IMR-90 (cell line): Measurements from ENCODE around the gene MKX. TPM values are rescaled to one million over a fixed set of nuclear protein-coding genes. Genes with fewer than 3 reads are reported as not detected.

Source experiments
- ATAC-seq: fragments of 200-7000 bp; cut with Tn5 transposase; 2 replicates; pipeline ENCODE4 v1.9.1; 2020; ENCODE audit warnings: low read depth, mild to moderate bottlenecking, moderate library complexity
- BruUV-seq: library from RNA; stranded (reverse); fragments of 400-500 nt; replicated peaks from 2 replicates; lab custom pipeline; 2021; lab: Mats Ljungman, UMichigan
- CTCF ChIA-PET: fragments of 300-600 bp; formaldehyde crosslinking; extraction: SDS; loops from one replicate; lab custom pipeline; 2021; ENCODE audit warnings: antibody characterized with exemption; lab: Yijun Ruan, JAX
- POLR2A ChIA-PET: fragments of 300-600 bp; sonication (Branson Sonifier 250); formaldehyde crosslinking; loops from one replicate; lab custom pipeline; 2022; ENCODE audit warnings: antibody characterized with exemption; ENCODE audit not compliant: unreplicated experiment; lab: Charles Lee
- DNase-seq: peaks from one replicate; pipeline ENCODE4 v3.0.0; 2013
- H2AFZ ChIP-seq: replicated peaks from 2 replicates; pipeline ENCODE3; 2013; ENCODE audit warnings: low read length, mild to moderate bottlenecking; ENCODE audit not compliant: poor library complexity
- H2AK5ac ChIP-seq: 2 replicates; pipeline ENCODE4 v1.6.1; 2013; ENCODE audit warnings: low read depth, low read length, inconsistent platforms
- H2AK9ac ChIP-seq: replicated peaks from 2 replicates; pipeline ENCODE3; 2013; ENCODE audit warnings: mild to moderate bottlenecking, low read depth, low read length, moderate library complexity; ENCODE audit not compliant: poor library complexity
- H2BK120ac ChIP-seq: 2 replicates; pipeline ENCODE4 v1.6.1; 2013; ENCODE audit warnings: low read depth, low read length, inconsistent platforms
- H2BK15ac ChIP-seq: 3 replicates; pipeline ENCODE4 v1.6.1; 2013; ENCODE audit warnings: low read depth, low read length, inconsistent platforms
- H2BK20ac ChIP-seq: 2 replicates; pipeline ENCODE4 v1.6.1; 2013; ENCODE audit warnings: low read depth, mild to moderate bottlenecking, inconsistent platforms, low read length, moderate library complexity
- H2BK5ac ChIP-seq: 2 replicates; pipeline ENCODE4 v1.6.1; 2013; ENCODE audit warnings: mild to moderate bottlenecking, low read depth, low read length, inconsistent platforms; ENCODE audit not compliant: poor library complexity, severe bottlenecking
- H3K14ac ChIP-seq: replicated peaks from 2 replicates; pipeline ENCODE4 v1.6.1; 2013; ENCODE audit warnings: low read depth, low read length, inconsistent platforms
- H3K18ac ChIP-seq: 2 replicates; pipeline ENCODE4 v1.6.1; 2013; ENCODE audit warnings: low read depth, low read length, control low read depth
- H3K23ac ChIP-seq: 2 replicates; pipeline ENCODE4 v1.6.1; 2013; ENCODE audit warnings: low read depth, low read length, inconsistent platforms
- H3K27ac ChIP-seq: 2 replicates; pipeline ENCODE4 v1.5.1; 2013; ENCODE audit warnings: mild to moderate bottlenecking, control low read depth, low read length; ENCODE audit not compliant: insufficient read depth
- H3K27me3 ChIP-seq: 2 replicates; pipeline ENCODE4 v1.6.1; 2013; ENCODE audit warnings: low read length; ENCODE audit not compliant: control insufficient read depth, insufficient read depth
- H3K36me3 ChIP-seq: 2 replicates; pipeline ENCODE4 v1.6.1; 2013; ENCODE audit warnings: low read length, mixed read lengths; ENCODE audit not compliant: control insufficient read depth, insufficient read depth
- H3K4ac ChIP-seq: 2 replicates; pipeline ENCODE4 v1.6.1; 2013; ENCODE audit warnings: low read depth, low read length, inconsistent platforms
- H3K4me1 ChIP-seq: 2 replicates; pipeline ENCODE4 v1.6.1; 2013; ENCODE audit warnings: low read length, mixed read lengths; ENCODE audit not compliant: control insufficient read depth, insufficient read depth
- H3K4me2 ChIP-seq: 2 replicates; pipeline ENCODE4 v1.6.1; 2013; ENCODE audit warnings: low read depth, mild to moderate bottlenecking, control low read depth, low read length, moderate library complexity
- H3K4me3 ChIP-seq: 2 replicates; pipeline ENCODE4 v1.5.1; 2013; ENCODE audit warnings: low read depth, mild to moderate bottlenecking, control low read depth, low read length, moderate library complexity; ENCODE audit not compliant: insufficient read depth
- H3K56ac ChIP-seq: 2 replicates; pipeline ENCODE4 v1.6.1; 2013; ENCODE audit warnings: low read length, inconsistent platforms; ENCODE audit not compliant: insufficient read depth; ENCODE audit errors: extremely low read depth
- H3K79me1 ChIP-seq, 2 experiments: 2 replicates each; pipeline ENCODE4 v1.6.1; 2013; ENCODE audit warnings: low read length in 2 of 2, inconsistent platforms in 1 of 2, low read depth in 1 of 2
- H3K9ac ChIP-seq: 2 replicates; pipeline ENCODE4 v1.6.1; 2013; ENCODE audit warnings: low read depth, low read length, control low read depth
- H3K9me1 ChIP-seq: 2 replicates; pipeline ENCODE4 v1.6.1; 2013; ENCODE audit warnings: low read length, inconsistent platforms; ENCODE audit not compliant: insufficient read depth
- H3K9me3 ChIP-seq: 2 replicates; pipeline ENCODE4 v1.6.1; 2013; ENCODE audit warnings: low read length; ENCODE audit not compliant: control insufficient read depth, insufficient read depth
- H4K20me1 ChIP-seq: 2 replicates; pipeline ENCODE4 v1.6.1; 2013; ENCODE audit warnings: low read length, inconsistent platforms; ENCODE audit not compliant: insufficient read depth
- H4K5ac ChIP-seq: 2 replicates; pipeline ENCODE4 v1.6.1; 2013; ENCODE audit warnings: mild to moderate bottlenecking, low read depth, low read length, control low read depth
- H4K8ac ChIP-seq, 2 experiments: 2 replicates each; pipeline ENCODE4 v1.6.1; 2013; ENCODE audit warnings: low read depth in 2 of 2, low read length in 2 of 2, control low read depth in 1 of 2, inconsistent platforms in 1 of 2
- H4K91ac ChIP-seq: 2 replicates; pipeline ENCODE4 v1.6.1; 2013; ENCODE audit warnings: low read depth, low read length, inconsistent platforms; ENCODE audit not compliant: insufficient read depth
- BHLHE40 ChIP-seq: fragments of 150-350 bp; IDR thresholded peaks from 2 replicates; pipeline ENCODE4 v1.6.1; 2016; ENCODE audit warnings: mild to moderate bottlenecking, low read depth, low read length
- CEBPB ChIP-seq: IDR thresholded peaks from 2 replicates; pipeline ENCODE4 v1.6.1; 2012; ENCODE audit warnings: low read depth, low read length, improper control_type of control experiment
- CHD1 ChIP-seq: IDR thresholded peaks from 2 replicates; pipeline ENCODE4 v1.6.1; 2012; ENCODE audit warnings: low read depth, low read length, improper control_type of control experiment
- FOS ChIP-seq: fragments of 150-350 bp; IDR thresholded peaks from 2 replicates; pipeline ENCODE4 v1.6.1; 2016; ENCODE audit warnings: low read depth, low read length
- MAFK ChIP-seq: IDR thresholded peaks from 2 replicates; pipeline ENCODE4 v1.6.1; 2012; ENCODE audit warnings: low read depth, low read length, improper control_type of control experiment
- MAZ ChIP-seq: IDR thresholded peaks from 2 replicates; pipeline ENCODE4 v1.6.1; 2012; ENCODE audit warnings: low read depth, mild to moderate bottlenecking, low read length, improper control_type of control experiment, moderate library complexity, borderline replicate concordance
- MXI1 ChIP-seq: IDR thresholded peaks from 2 replicates; pipeline ENCODE4 v1.6.1; 2012; ENCODE audit warnings: low read depth, mild to moderate bottlenecking, low read length, moderate library complexity, borderline replicate concordance
- NFE2L2 ChIP-seq: fragments of 150-350 bp; IDR thresholded peaks from 2 replicates; pipeline ENCODE4 v1.6.1; 2016; ENCODE audit warnings: low read depth, mild to moderate bottlenecking, low read length
- POLR2A ChIP-seq: IDR thresholded peaks from 2 replicates; pipeline ENCODE4 v1.6.1; 2012; ENCODE audit warnings: mild to moderate bottlenecking, low read depth, low read length
- RFX5 ChIP-seq: IDR thresholded peaks from 2 replicates; pipeline ENCODE4 v1.8.0; 2012; ENCODE audit warnings: low read depth, mild to moderate bottlenecking, low read length, moderate library complexity
- SMC3 ChIP-seq: fragments of 150-350 bp; IDR thresholded peaks from 2 replicates; pipeline ENCODE4 v1.6.1; 2016; ENCODE audit warnings: low read depth, mild to moderate bottlenecking, antibody characterized with exemption, low read length, moderate library complexity
- WGBS, 2 experiments: methylation state at CpG; one replicate each; pipeline versions ENCODE4 v1.1.5 to v1.1.7; 2013; ENCODE audit warnings: missing lambda C conversion rate in 2 of 2; ENCODE audit not compliant: insufficient read length in 1 of 2; ENCODE audit errors: extremely low coverage in 2 of 2; 5-methylcytosine and 5-hydroxymethylcytosine counted together
- dilution Hi-C: fragments of 300-500 bp; cut with HindIII; formaldehyde crosslinking; loops from one replicate; pipeline ENCODE4 v1.14.3; 2018; ENCODE audit warnings: low sequenced_read_pairs; ENCODE audit not compliant: unreplicated experiment
- in situ Hi-C: fragments of 300-500 bp; cut with MboI; formaldehyde crosslinking; loops from 3 replicates; pipeline ENCODE4 v1.14.3; 2019; ENCODE audit warnings: low sequenced_read_pairs, inconsistent platforms, mixed read lengths
- intact Hi-C: fragments of 100-400 bp; cut with micrococcal nuclease; formaldehyde crosslinking; loops from 2 replicates; pipeline ENCODE4 v1.10.0; 2022
- polyA plus RNA-seq, 3 experiments: library from polyadenylated mRNA; depleted of rRNA; stranded (reverse); fragments of >200 nt; gene quantifications; 2 replicates each; pipeline ENCODE4 v1.2.3, GENCODE V29; 2012; ENCODE audit warnings: low replicate concordance in 1 of 3
- total RNA-seq: library from RNA; depleted of rRNA; stranded (reverse); fragments of >200 nt; gene quantifications from 2 replicates; pipeline ENCODE4 v1.2.3, GENCODE V29; 2012
- TF ChIP-seq, protein P1 (sequence below): conservative IDR thresholded peaks from 2 replicates; pipeline ENCODE4 v1.5.1; 2012; ENCODE audit warnings: mild to moderate bottlenecking, low read depth, low read length, improper control_type of control experiment
- TF ChIP-seq, protein P2 (sequence below): fragments of 150-350 bp; IDR thresholded peaks from 2 replicates; pipeline ENCODE4 v1.6.1; 2016; ENCODE audit warnings: low read depth, mild to moderate bottlenecking, low read length, moderate library complexity, borderline replicate concordance

MKX gene
- total and polyA plus RNA-seq, 2 of the 4 experiments (the other 2 are of a cell fraction) = 0.10 to 0.36 TPM

DNA sequence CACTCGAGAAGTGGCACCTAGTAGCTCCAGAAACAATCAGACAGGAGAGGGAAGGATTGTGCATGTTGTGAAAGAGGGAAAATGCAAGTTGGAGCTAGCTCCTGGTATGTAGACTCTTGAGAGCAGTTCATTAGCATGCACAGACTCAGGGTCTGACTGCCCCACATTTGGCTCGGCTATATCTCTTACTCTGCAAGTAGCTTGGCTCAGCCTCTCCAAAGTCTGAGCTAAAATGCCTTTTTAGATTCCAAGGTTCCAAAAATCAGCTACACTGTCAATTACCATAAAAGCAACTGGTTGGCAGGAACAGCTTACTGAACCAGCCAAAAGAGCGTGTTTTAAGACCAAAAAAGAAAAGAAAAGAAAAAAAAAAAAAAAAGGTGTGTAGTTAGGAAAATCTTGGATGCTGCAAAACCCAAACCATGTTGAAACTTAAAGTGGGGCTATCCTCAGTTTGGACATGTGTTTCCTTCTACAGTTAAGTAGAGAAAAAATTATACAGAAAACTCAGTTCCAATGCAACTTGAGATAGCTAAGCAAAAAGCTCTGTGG lies 65.5 kb downstream of the MKX start (continued):
- TF ChIP-seq CEBPB (no peak), MAZ (no peak), SMC3 (no peak)

DNA sequence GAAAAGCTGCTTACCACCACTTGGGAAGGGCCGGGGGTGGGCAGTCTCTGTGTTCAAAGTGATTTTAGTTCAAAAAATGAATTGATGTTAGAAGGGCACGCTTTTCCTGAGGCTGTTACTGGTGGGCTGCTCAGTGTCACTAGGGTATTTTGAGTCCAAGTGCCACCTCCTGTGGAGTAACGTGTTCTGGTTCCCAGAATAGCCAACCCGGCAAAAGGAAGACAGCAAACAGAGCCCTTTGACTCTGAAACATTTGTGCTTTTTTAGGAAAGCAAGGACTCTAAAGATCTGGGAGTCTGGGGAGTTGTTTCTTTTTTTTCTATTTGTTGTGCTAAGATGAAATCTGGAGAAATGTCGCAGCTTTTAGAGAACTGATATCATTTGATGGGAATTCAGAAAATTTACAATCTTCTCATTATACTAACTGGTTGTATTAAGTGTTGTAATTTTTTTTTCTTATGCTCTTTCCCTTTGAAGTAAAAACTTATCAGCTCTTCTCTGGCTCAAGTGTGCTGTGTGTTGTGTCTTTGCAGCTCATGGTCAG lies 66.2 kb downstream of the MKX start:
- no peak overlapping the region for H2BK15ac ChIP-seq
- no peaks in the 10 kb centered on the region for H4K20me1 ChIP-seq
- no peak overlapping the region for H2BK5ac ChIP-seq
- no peak overlapping the region for H3K4ac ChIP-seq
- WGBS, 2 experiments = 47% methylated on average over 3 of the region's 5 CpGs; no CpG with 5 or more reads in 1 of the 2 experiments
- no peak overlapping the region for H3K4me3 ChIP-seq
- H3K27ac ChIP-seq = no peak overlapping the region
- H3K56ac ChIP-seq = no peak overlapping the region
- peaks cover 2% of the 10 kb centered on the region for H3K4me1 ChIP-seq
- no peak overlapping the region for H4K8ac ChIP-seq
- H3K9me3 ChIP-seq = no peaks in the 10 kb centered on the region
- H4K5ac ChIP-seq = no peak overlapping the region
- H2BK20ac ChIP-seq = no peak overlapping the region
- no peaks in the 10 kb centered on the region for H3K27me3 ChIP-seq
- H2AK5ac ChIP-seq = no peak overlapping the region
- no peaks in the 10 kb centered on the region; the same call in 1 of the 2 replicates for H3K9me1 ChIP-seq
- no peak overlapping the region for H3K23ac ChIP-seq
- no peak overlapping the region for H2BK120ac ChIP-seq
- H3K79me1 ChIP-seq = no peaks in the 10 kb centered on the region
- in situ Hi-C loops = no loop called here
- H3K14ac ChIP-seq = no peak overlapping the region
- intact Hi-C loops = no loop called here
- ChIA-PET POLR2A (interaction anchor here (0.6 kb wide), 2 partner anchors 42 to 109 kb away, joined by 7 to 11 read pairs; no protein-coding TSS in a partner anchor), CTCF (no interaction called here)
- no peak overlapping the region for H2AK9ac ChIP-seq
- peak overlapping the region; percentile 31; the same call in 1 of the 2 replicates for H3K4me2 ChIP-seq
- peak; percentile 14; the same call in 1 of the 2 replicates for ATAC-seq
- DNase-seq = no peak
- H4K91ac ChIP-seq = no peak overlapping the region
- no peak overlapping the region for H3K18ac ChIP-seq
- dilution Hi-C loops = no loop called here
- no peak overlapping the region for H2AFZ ChIP-seq
- no TSS peak for BruUV-seq
- H3K9ac ChIP-seq = peak overlapping the region; percentile 31; the same call in 1 of the 2 replicates
- H3K36me3 ChIP-seq = no peaks in the 10 kb centered on the region
- TF ChIP-seq CEBPB = no peak
- TF ChIP-seq RFX5 = no peak
- TF ChIP-seq, protein P1, sequence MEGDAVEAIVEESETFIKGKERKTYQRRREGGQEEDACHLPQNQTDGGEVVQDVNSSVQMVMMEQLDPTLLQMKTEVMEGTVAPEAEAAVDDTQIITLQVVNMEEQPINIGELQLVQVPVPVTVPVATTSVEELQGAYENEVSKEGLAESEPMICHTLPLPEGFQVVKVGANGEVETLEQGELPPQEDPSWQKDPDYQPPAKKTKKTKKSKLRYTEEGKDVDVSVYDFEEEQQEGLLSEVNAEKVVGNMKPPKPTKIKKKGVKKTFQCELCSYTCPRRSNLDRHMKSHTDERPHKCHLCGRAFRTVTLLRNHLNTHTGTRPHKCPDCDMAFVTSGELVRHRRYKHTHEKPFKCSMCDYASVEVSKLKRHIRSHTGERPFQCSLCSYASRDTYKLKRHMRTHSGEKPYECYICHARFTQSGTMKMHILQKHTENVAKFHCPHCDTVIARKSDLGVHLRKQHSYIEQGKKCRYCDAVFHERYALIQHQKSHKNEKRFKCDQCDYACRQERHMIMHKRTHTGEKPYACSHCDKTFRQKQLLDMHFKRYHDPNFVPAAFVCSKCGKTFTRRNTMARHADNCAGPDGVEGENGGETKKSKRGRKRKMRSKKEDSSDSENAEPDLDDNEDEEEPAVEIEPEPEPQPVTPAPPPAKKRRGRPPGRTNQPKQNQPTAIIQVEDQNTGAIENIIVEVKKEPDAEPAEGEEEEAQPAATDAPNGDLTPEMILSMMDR = no peak
- TF ChIP-seq, protein P2, sequence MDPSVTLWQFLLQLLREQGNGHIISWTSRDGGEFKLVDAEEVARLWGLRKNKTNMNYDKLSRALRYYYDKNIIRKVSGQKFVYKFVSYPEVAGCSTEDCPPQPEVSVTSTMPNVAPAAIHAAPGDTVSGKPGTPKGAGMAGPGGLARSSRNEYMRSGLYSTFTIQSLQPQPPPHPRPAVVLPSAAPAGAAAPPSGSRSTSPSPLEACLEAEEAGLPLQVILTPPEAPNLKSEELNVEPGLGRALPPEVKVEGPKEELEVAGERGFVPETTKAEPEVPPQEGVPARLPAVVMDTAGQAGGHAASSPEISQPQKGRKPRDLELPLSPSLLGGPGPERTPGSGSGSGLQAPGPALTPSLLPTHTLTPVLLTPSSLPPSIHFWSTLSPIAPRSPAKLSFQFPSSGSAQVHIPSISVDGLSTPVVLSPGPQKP = no peak
- TF ChIP-seq CHD1 = no peak
- TF ChIP-seq BHLHE40 = no peak
- no peak for TF ChIP-seq NFE2L2
- no peak for TF ChIP-seq MAZ
- no peak for TF ChIP-seq FOS
- no peak for TF ChIP-seq SMC3
- no peak for TF ChIP-seq POLR2A
- no peak for TF ChIP-seq MXI1
- no peak for TF ChIP-seq MAFK
